Upper lobe of right lung (tissue), 1 donor: ENCODE data around the gene TBL3. TPM values are rescaled to one million over a fixed set of nuclear protein-coding genes. Genes with fewer than 3 reads are reported as not detected.
A peak's percentile ranks its signal among the peaks of the same experiment; 100 is the strongest.

ENCODE experiments used
- ATAC-seq: fragments of 200-7000 bp; cut with Tn5 transposase; one replicate; pipeline ENCODE4 v1.9.1; 2020; ENCODE audit warnings: mild to moderate bottlenecking, moderate library complexity
- DNase-seq: peaks from one replicate; pipeline ENCODE4 v3.0.0-alpha.2; 2020
- H3K27ac ChIP-seq: fragments of 200-600 bp; one replicate; pipeline ENCODE4 v1.8.0; 2022
- H3K27me3 ChIP-seq: fragments of 200-600 bp; one replicate; pipeline ENCODE4 v1.8.0; 2022; ENCODE audit warnings: mild to moderate bottlenecking
- H3K36me3 ChIP-seq: fragments of 200-600 bp; one replicate; pipeline ENCODE4 v1.8.0; 2022
- H3K4me1 ChIP-seq: fragments of 200-600 bp; one replicate; pipeline ENCODE4 v1.8.0; 2022
- H3K4me3 ChIP-seq: fragments of 200-600 bp; one replicate; pipeline ENCODE4 v1.8.0; 2022; ENCODE audit warnings: mild to moderate bottlenecking
- H3K9me3 ChIP-seq: fragments of 200-600 bp; one replicate; pipeline ENCODE4 v1.8.0; 2022
- CTCF ChIP-seq: fragments of 200-600 bp; IDR thresholded peaks from one replicate; pipeline ENCODE4 v1.8.0; 2022; ENCODE audit warnings: antibody characterized with exemption
- intact Hi-C: fragments of 100-400 bp; cut with DNase I; formaldehyde crosslinking; loops from one replicate; pipeline ENCODE4 v1.11.0; 2022
- total RNA-seq: library from RNA; stranded (reverse); fragmentation: NEBNext Ultra II Directional; extraction: Animal tissue kit (Norgen Biotek cat#: 25700); gene quantifications from one replicate; pipeline ENCODE4 v1.2.1, GENCODE V29; 2021
- donor health status: DM: no; HTN: yes; CAD: no; lungs with severe emphysema.

The TBL3 gene
- total RNA-seq, 1 donor from 2014 or later, result 24.7 TPM

- no peak for TF ChIP-seq CTCF
- H3K36me3 ChIP-seq, result peaks cover 26% of the 10 kb centered on the region
- DNase-seq, result no peak
- peak overlapping the region; percentile 72 for H3K4me3 ChIP-seq
- intact Hi-C loops, result no loop called here
- H3K27ac ChIP-seq, result peak overlapping the region; percentile 66
- no peaks in the 10 kb centered on the region for H3K9me3 ChIP-seq
- ATAC-seq, result no peak
- H3K27me3 ChIP-seq, result no peaks in the 10 kb centered on the region
- peaks cover 59% of the 10 kb centered on the region for H3K4me1 ChIP-seq
Measured at GRCh38 chr16:2030036-2030435, 58.2 kb downstream of the TBL3 start.

GRCh38 chr16:2031081-2031577 is 59.3 kb downstream of the TBL3 start:
- Histone ChIP-seq H3K27ac (peak overlapping the region; percentile 93), H3K4me1 (peaks cover 61% of the 10 kb centered on the region), H3K9me3 (no peaks in the 10 kb centered on the region), H3K27me3 (no peaks in the 10 kb centered on the region), H3K4me3 (peak overlapping the region; percentile 72), H3K36me3 (peaks cover 26% of the 10 kb centered on the region)
- DNase-seq (peak; percentile 71), ATAC-seq (no peak)
- TF ChIP-seq CTCF, result no peak
- intact Hi-C loops, result no loop called here

Other genes starting within 250 kb of the TBL3 start
- gene NME3, start 200.5 kb upstream of the TBL3 start, total RNA-seq, result 67.2 TPM
- gene EME2, start 199.2 kb upstream of the TBL3 start, total RNA-seq, result 19.2 TPM
- 62.7 TPM for gene MRPS34, start 198.9 kb upstream of the TBL3 start, total RNA-seq
- gene SPSB3, start 189.5 kb upstream of the TBL3 start, total RNA-seq, result 43.0 TPM
- gene NUBP2, start 189.1 kb upstream of the TBL3 start, total RNA-seq, result 38.9 TPM
- 2.5 TPM for gene IGFALS, start 178.3 kb upstream of the TBL3 start, total RNA-seq
- gene HAGH, start 145.2 kb upstream of the TBL3 start, total RNA-seq, result 71.8 TPM
- gene FAHD1, start 144.8 kb upstream of the TBL3 start, total RNA-seq, result 17.2 TPM
- gene MEIOB, start 99.9 kb upstream of the TBL3 start, total RNA-seq, result not detected
- not detected for gene HS3ST6, start 53.6 kb upstream of the TBL3 start, total RNA-seq
- gene MSRB1, start 28.9 kb upstream of the TBL3 start, total RNA-seq, result 28.8 TPM
- gene RPL3L, start 17.4 kb upstream of the TBL3 start, total RNA-seq, result not detected
- 86.7 TPM for gene NDUFB10, start 12.5 kb upstream of the TBL3 start, total RNA-seq
- 1,490 TPM for gene RPS2, start 7.2 kb upstream of the TBL3 start, total RNA-seq
- gene RNF151, start 5.2 kb upstream of the TBL3 start, total RNA-seq, result not detected
- gene NOXO1, start 9.4 kb downstream of the TBL3 start, total RNA-seq, result 1.8 TPM
- 23.1 TPM for gene GFER, start 12.1 kb downstream of the TBL3 start, total RNA-seq
- 0.61 TPM for gene SYNGR3, start 17.9 kb downstream of the TBL3 start, total RNA-seq
- 38.2 TPM for gene ZNF598, start 37.8 kb downstream of the TBL3 start, total RNA-seq
- gene NPW, start 47.7 kb downstream of the TBL3 start, total RNA-seq, result not detected
- gene NHERF2, start 54.8 kb downstream of the TBL3 start, total RNA-seq, result 363 TPM
- gene NTHL1, start 75.8 kb downstream of the TBL3 start, total RNA-seq, result 26.4 TPM
- gene TSC2, start 75.9 kb downstream of the TBL3 start, total RNA-seq, result 119 TPM
- 84.8 TPM for gene PKD1, start 163.8 kb downstream of the TBL3 start, total RNA-seq
- gene RAB26, start 176.6 kb downstream of the TBL3 start, total RNA-seq, result 0.67 TPM
- gene TRAF7, start 183.7 kb downstream of the TBL3 start, total RNA-seq, result 64.3 TPM
- gene CASKIN1, start 224.6 kb downstream of the TBL3 start, total RNA-seq, result 0.06 TPM
- 29.9 TPM for gene MLST8, start 233.4 kb downstream of the TBL3 start, total RNA-seq
- 7.5 TPM for gene BRICD5, start 238.8 kb downstream of the TBL3 start, total RNA-seq
- 15.0 TPM for gene PGP, start 242.8 kb downstream of the TBL3 start, total RNA-seq